ENCODE data around the gene MGARP.

DNA sequence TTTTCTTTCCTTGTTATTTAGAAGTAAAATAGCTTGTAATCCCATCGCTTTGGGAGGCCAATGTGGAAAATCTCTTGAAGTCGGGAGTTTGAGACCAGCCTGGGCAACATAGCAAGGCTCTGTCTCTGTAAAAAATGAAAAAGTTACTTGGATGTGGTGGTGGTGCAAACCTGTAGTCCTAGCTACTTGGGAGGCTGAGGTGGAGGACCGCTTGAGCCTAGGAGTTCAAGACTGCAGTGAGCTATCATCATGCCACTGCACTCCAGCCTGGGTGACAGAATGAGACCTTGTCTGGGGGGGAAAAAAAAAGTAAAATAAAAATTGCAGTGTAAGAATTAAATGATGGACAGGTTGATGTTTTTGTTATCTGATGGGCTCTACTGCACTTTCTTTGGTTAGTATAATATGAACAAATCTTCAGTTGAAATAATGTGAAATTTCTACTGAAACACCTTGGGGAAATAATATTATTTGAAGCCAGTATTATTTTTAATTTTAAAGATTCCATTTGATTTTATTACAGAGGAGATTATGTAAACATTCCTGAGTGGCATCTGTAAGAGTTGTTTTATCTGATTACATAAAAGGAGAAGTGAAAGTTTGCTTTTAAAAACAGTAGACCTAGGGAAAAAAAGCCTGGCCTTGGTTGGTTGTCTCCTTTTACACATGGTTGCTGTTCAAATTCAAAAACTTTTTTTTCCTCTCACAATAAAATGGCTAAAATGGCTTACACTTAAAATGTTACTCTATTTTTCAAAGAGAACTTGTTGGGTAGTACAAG, 32.7 kb upstream of the MGARP start:
- TF ChIP-seq, protein P1, sequence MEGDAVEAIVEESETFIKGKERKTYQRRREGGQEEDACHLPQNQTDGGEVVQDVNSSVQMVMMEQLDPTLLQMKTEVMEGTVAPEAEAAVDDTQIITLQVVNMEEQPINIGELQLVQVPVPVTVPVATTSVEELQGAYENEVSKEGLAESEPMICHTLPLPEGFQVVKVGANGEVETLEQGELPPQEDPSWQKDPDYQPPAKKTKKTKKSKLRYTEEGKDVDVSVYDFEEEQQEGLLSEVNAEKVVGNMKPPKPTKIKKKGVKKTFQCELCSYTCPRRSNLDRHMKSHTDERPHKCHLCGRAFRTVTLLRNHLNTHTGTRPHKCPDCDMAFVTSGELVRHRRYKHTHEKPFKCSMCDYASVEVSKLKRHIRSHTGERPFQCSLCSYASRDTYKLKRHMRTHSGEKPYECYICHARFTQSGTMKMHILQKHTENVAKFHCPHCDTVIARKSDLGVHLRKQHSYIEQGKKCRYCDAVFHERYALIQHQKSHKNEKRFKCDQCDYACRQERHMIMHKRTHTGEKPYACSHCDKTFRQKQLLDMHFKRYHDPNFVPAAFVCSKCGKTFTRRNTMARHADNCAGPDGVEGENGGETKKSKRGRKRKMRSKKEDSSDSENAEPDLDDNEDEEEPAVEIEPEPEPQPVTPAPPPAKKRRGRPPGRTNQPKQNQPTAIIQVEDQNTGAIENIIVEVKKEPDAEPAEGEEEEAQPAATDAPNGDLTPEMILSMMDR (IDR thresholded peaks at IDR 0.05) = no peak
- TF ChIP-seq POLR2A (IDR thresholded peaks at IDR 0.05) = no peak
- no peak for TF ChIP-seq EP300 (IDR thresholded peaks at IDR 0.05)
